ENCODE measurements around the gene ABCD1. TPM values are rescaled to one million over a fixed set of nuclear protein-coding genes. Genes with fewer than 3 reads are reported as not detected.

Gene ABCD1
- total and polyA plus RNA-seq, 9 of the 15 experiments (the other 6 are each of a cell fraction or from before 2014, with no cell fraction given): 0.07 to 6.9 (median 2.2) TPM

DNA sequence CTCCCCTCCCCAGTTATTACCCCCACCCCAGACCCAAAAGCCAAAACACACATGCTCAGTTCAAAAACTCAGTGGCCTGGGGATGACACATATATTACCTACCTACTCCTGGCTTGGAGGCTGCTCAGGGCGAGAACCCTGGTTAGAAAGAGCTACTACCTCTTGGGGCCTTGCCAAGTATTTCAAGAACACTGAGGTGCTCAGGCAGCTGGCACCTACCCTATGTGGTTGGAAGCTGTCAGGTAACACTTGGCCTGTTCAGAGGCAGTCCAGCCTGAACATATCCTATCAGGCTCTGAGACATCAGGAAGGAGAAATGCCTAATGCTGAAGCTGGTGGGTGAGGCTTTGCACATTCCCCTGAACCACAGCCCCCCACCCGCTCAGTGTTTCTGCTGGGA is 5.4 kb upstream of the ABCD1 start (continued):
- TF ChIP-seq NCOA6 (IDR thresholded peaks at IDR 0.05): no peak
- TF ChIP-seq SNRNP70 (optimal IDR thresholded peaks at IDR 0.05; ENCODE audit: low read depth, low read length): no peak
- no peak for TF ChIP-seq ATF1 (CRISPR knock-in tag; IDR thresholded peaks at IDR 0.05)
- TF ChIP-seq ATF1 (tag; IDR thresholded peaks at IDR 0.05): no peak
- no peak for TF ChIP-seq NR0B1 (IDR thresholded peaks at IDR 0.05; ENCODE audit: partially characterized antibody)
- TF ChIP-seq SRSF3 (IDR thresholded peaks at IDR 0.05; ENCODE audit: insufficient read depth, low read length): no peak
- TF ChIP-seq, protein P1, sequence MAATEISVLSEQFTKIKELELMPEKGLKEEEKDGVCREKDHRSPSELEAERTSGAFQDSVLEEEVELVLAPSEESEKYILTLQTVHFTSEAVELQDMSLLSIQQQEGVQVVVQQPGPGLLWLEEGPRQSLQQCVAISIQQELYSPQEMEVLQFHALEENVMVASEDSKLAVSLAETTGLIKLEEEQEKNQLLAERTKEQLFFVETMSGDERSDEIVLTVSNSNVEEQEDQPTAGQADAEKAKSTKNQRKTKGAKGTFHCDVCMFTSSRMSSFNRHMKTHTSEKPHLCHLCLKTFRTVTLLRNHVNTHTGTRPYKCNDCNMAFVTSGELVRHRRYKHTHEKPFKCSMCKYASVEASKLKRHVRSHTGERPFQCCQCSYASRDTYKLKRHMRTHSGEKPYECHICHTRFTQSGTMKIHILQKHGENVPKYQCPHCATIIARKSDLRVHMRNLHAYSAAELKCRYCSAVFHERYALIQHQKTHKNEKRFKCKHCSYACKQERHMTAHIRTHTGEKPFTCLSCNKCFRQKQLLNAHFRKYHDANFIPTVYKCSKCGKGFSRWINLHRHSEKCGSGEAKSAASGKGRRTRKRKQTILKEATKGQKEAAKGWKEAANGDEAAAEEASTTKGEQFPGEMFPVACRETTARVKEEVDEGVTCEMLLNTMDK (IDR thresholded peaks at IDR 0.05; ENCODE audit: borderline replicate concordance, insufficient read depth, low read depth, low read length, poor library complexity, severe bottlenecking): no peak
- no peak for TF ChIP-seq RBM22 (IDR thresholded peaks at IDR 0.05; ENCODE audit: low read depth, low read length, poor library complexity, severe bottlenecking)
- TF ChIP-seq, protein P2, sequence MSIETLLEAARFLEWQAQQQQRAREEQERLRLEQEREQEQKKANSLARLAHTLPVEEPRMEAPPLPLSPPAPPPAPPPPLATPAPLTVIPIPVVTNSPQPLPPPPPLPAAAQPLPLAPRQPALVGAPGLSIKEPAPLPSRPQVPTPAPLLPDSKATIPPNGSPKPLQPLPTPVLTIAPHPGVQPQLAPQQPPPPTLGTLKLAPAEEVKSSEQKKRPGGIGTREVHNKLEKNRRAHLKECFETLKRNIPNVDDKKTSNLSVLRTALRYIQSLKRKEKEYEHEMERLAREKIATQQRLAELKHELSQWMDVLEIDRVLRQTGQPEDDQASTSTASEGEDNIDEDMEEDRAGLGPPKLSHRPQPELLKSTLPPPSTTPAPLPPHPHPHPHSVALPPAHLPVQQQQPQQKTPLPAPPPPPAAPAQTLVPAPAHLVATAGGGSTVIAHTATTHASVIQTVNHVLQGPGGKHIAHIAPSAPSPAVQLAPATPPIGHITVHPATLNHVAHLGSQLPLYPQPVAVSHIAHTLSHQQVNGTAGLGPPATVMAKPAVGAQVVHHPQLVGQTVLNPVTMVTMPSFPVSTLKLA (conservative IDR thresholded peaks at IDR 0.05): no peak
